ENCODE data around the gene FLII. TPM values are rescaled to one million over a fixed set of nuclear protein-coding genes. Genes with fewer than 3 reads are reported as not detected.

FLII gene
- total and polyA plus RNA-seq, 3 donors from 2014 or later, result 317 to 383 (median 351) TPM

GRCh38 chr17:18229771-18230170 is 28.8 kb downstream of the FLII start:
- no peak overlapping the region for H3K4me3 ChIP-seq
- DNase-seq, result no peak
- peaks cover 11% of the 10 kb centered on the region for H3K4me1 ChIP-seq
- no peak overlapping the region for H3K27ac ChIP-seq
- no peaks in the 10 kb centered on the region for H3K9me3 ChIP-seq
- no peaks in the 10 kb centered on the region for H3K27me3 ChIP-seq
- 91 to 92% methylated on average over 5 to 7 of the region's 7 CpGs for WGBS, 2 donors
- H3K36me3 ChIP-seq (ENCODE audit: low read depth, missing control alignments), result no peaks in the 10 kb centered on the region
- TF ChIP-seq POLR2A (IDR thresholded peaks at IDR 0.05) (no peak), CTCF (IDR thresholded peaks at IDR 0.05) (no peak)
- intact Hi-C loops (cut with DNase I; ENCODE audit: low total_unique reads), result no loop called here

- 50 to 75% methylated on average over 2 to 4 of the region's 4 CpGs for WGBS, 2 donors
- intact Hi-C loops (cut with DNase I; ENCODE audit: low total_unique reads), result no loop called here
- H3K9me3 ChIP-seq, result no peaks in the 10 kb centered on the region
- no peak overlapping the region for H3K4me3 ChIP-seq
- DNase-seq, result no peak
- H3K27me3 ChIP-seq, result no peaks in the 10 kb centered on the region
- peaks cover 16% of the 10 kb centered on the region for H3K4me1 ChIP-seq
- H3K27ac ChIP-seq, result no peak overlapping the region
- no peak for TF ChIP-seq POLR2A (IDR thresholded peaks at IDR 0.05)
- no peak for TF ChIP-seq CTCF (IDR thresholded peaks at IDR 0.05)
- H3K36me3 ChIP-seq (ENCODE audit: low read depth, missing control alignments), result no peaks in the 10 kb centered on the region
Observed at GRCh38 chr17:18229254-18229653, 29.3 kb downstream of the FLII start.

- intact Hi-C loops (cut with DNase I; ENCODE audit: low total_unique reads), result no loop called here
- Histone ChIP-seq H3K36me3 (ENCODE audit: low read depth, missing control alignments) (no peaks in the 10 kb centered on the region), H3K4me3 (no peak overlapping the region), H3K27ac (no peak overlapping the region), H3K4me1 (peaks cover 22% of the 10 kb centered on the region), H3K9me3 (no peaks in the 10 kb centered on the region), H3K27me3 (no peaks in the 10 kb centered on the region)
- 86 to 87% methylated on average over 10 of the region's 10 CpGs for WGBS, 2 donors
- DNase-seq, result no peak
- TF ChIP-seq CTCF (IDR thresholded peaks at IDR 0.05) (no peak), POLR2A (IDR thresholded peaks at IDR 0.05) (no peak)
Observed at GRCh38 chr17:18228176-18228682, 30.3 kb downstream of the FLII start.

- Histone ChIP-seq H3K4me1 (peaks cover 22% of the 10 kb centered on the region), H3K27me3 (no peaks in the 10 kb centered on the region), H3K27ac (no peak overlapping the region), H3K4me3 (no peak overlapping the region), H3K36me3 (ENCODE audit: low read depth, missing control alignments) (no peaks in the 10 kb centered on the region), H3K9me3 (no peaks in the 10 kb centered on the region)
- DNase-seq, result no peak
- intact Hi-C loops (cut with DNase I; ENCODE audit: low total_unique reads), result no loop called here
- WGBS, 2 donors, result 94 to 95% methylated on average over 5 of the region's 5 CpGs
- TF ChIP-seq CTCF (IDR thresholded peaks at IDR 0.05), result no peak
- no peak for TF ChIP-seq POLR2A (IDR thresholded peaks at IDR 0.05)
Observed at GRCh38 chr17:18227635-18228034, 30.9 kb downstream of the FLII start.

DNA sequence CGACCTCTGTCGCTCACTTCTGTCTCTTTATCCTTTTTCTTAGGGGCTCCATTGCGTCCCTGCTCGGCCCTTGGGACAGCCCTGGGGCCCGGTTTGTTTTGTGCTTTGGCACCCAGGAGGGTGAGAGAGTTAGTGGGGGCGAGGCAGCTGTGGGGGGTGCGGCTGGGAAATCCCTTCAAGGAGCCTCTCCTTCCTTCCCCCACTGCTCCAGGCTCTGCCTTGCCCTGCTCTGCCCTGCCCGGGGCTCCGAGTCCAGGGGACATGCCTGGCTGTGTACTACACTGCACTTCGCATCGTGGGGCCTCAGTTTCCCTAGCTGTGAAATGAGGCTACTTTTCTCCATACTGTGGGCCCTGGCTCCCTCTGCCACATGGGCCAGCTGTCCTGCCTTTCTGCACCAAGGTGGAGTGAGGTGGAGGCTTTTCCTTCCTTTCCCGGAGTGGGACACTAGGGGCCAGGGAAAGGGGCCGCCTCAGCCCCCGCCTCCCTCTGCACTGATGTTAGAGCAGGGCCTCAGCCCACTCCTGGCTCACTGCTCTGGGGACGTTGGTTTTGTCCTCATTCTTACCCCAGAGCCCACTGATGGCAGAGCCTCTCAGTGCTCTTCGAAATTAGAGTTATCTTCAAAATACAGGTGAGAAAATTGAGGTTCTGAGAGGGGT is 32.1 kb downstream of the FLII start:
- WGBS, 2 donors, result 14 to 15% methylated on average over 12 to 16 of the region's 16 CpGs
- H3K4me3 ChIP-seq, result peak overlapping the region; percentile 60 to 62
- H3K9me3 ChIP-seq, result no peaks in the 10 kb centered on the region
- intact Hi-C loops (cut with DNase I; ENCODE audit: low total_unique reads), result no loop called here
- peaks cover 22% of the 10 kb centered on the region for H3K4me1 ChIP-seq
- no peak for DNase-seq
- H3K36me3 ChIP-seq (ENCODE audit: low read depth, missing control alignments), result no peaks in the 10 kb centered on the region
- no peak for TF ChIP-seq POLR2A (IDR thresholded peaks at IDR 0.05)
- no peak for TF ChIP-seq CTCF (IDR thresholded peaks at IDR 0.05)
- H3K27ac ChIP-seq, result peak overlapping the region in 1 of 2 donors; percentile 66
- H3K27me3 ChIP-seq, result no peaks in the 10 kb centered on the region
